ENCODE data around the gene MYO5B.

Gene MYO5B

GRCh38 chr18:50061876-50062517 lies 132.9 kb downstream of the MYO5B start:
- DNase-seq, result no peak

GRCh38 chr18:50060822-50061221 lies 134.1 kb downstream of the MYO5B start:
- DNase-seq, result no peak

- no peak for DNase-seq
These were observed 136.2 kb downstream of the MYO5B start for GRCh38 chr18:50058731-50059130.

GRCh38 chr18:50057009-50057408 lies 137.9 kb downstream of the MYO5B start:
- no peak for DNase-seq

- no peak for DNase-seq
These were observed 138.8 kb downstream of the MYO5B start for GRCh38 chr18:50056185-50056584.

GRCh38 chr18:50055488-50055887 lies 139.5 kb downstream of the MYO5B start:
- DNase-seq, result no peak

- no peak for DNase-seq
These were observed 141.8 kb downstream of the MYO5B start for GRCh38 chr18:50053111-50053510.

GRCh38 chr18:50051288-50051687 lies 143.7 kb downstream of the MYO5B start:
- DNase-seq, result no peak

- no peak for DNase-seq
These were observed 149.8 kb downstream of the MYO5B start for GRCh38 chr18:50045126-50045525.

- no peak for DNase-seq
These were observed 150.5 kb downstream of the MYO5B start for GRCh38 chr18:50044402-50044801.

GRCh38 chr18:50042611-50043010 lies 152.3 kb downstream of the MYO5B start:
- DNase-seq, result no peak

GRCh38 chr18:50039746-50040145 lies 155.2 kb downstream of the MYO5B start:
- no peak for DNase-seq

- no peak for DNase-seq
These were observed 156.5 kb downstream of the MYO5B start for GRCh38 chr18:50038448-50038847.

GRCh38 chr18:50034029-50034428 lies 160.9 kb downstream of the MYO5B start:
- DNase-seq, result no peak

GRCh38 chr18:50033004-50033403 lies 161.9 kb downstream of the MYO5B start:
- no peak for DNase-seq

- no peak for DNase-seq
These were observed 164.8 kb downstream of the MYO5B start for GRCh38 chr18:50030146-50030545.

- no peak for DNase-seq
These were observed 167.0 kb downstream of the MYO5B start for GRCh38 chr18:50027996-50028395.

GRCh38 chr18:50024466-50024865 lies 170.5 kb downstream of the MYO5B start:
- no peak for DNase-seq

GRCh38 chr18:50022985-50023384 lies 172.0 kb downstream of the MYO5B start:
- DNase-seq, result no peak

- no peak for DNase-seq
These were observed 180.3 kb downstream of the MYO5B start for GRCh38 chr18:50014606-50015005.

GRCh38 chr18:50013363-50014138 lies 181.4 kb downstream of the MYO5B start:
- DNase-seq, result no peak

GRCh38 chr18:50011813-50012435 lies 183.0 kb downstream of the MYO5B start:
- DNase-seq, result no peak

GRCh38 chr18:50009773-50010335 lies 185.1 kb downstream of the MYO5B start:
- DNase-seq, result no peak

- no peak for DNase-seq
These were observed 186.6 kb downstream of the MYO5B start for GRCh38 chr18:50008306-50008705.
